Globus pallidus (tissue), 1 donor: ENCODE measurements around the gene RBFOX2.
A peak's percentile ranks its signal among the peaks of the same experiment; 100 is the strongest.
"Not testable (repeated sequence)": the region's sequence is repeated elsewhere in the genome, so short reads cannot be mapped to it uniquely, and the experiment has no call there.

ENCODE experiments used
- DNase-seq: peaks from one replicate; pipeline ENCODE4 v3.0.0-alpha.2; 2015; ENCODE audit warnings: low spot score

The RBFOX2 gene

GRCh38 chr22:35777335-35777975, 251.2 kb downstream of the RBFOX2 start:
- no peak for DNase-seq

GRCh38 chr22:35775339-35775738, 253.3 kb downstream of the RBFOX2 start:
- no peak for DNase-seq

GRCh38 chr22:35769974-35770373, 258.6 kb downstream of the RBFOX2 start:
- DNase-seq: no peak

- DNase-seq: peak; percentile 16
Observed at GRCh38 chr22:35766654-35767580, 261.7 kb downstream of the RBFOX2 start.

- peak; percentile 25 for DNase-seq
Observed at GRCh38 chr22:35761037-35761436, 267.6 kb downstream of the RBFOX2 start.

GRCh38 chr22:35758394-35758793, 270.2 kb downstream of the RBFOX2 start:
- no peak for DNase-seq

DNA sequence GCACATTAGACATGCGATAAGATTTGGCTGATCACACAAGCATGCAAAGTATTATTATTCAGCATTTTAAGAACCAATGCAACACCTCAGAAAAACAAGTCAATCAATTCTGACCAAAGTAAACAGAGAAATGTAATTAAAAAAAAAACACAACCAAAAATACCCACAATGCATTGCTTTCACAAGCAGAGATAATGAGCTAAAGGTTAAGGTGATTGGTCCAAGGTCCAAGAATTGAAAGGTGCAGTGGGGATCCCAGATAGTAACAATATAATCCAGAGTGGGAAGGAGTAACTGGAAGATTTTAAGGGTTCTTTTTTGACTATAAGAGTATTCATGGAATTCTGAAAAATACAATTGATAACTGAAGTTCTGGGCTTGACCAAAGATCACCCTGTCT, 271.9 kb downstream of the RBFOX2 start:
- no peak for DNase-seq

DNA sequence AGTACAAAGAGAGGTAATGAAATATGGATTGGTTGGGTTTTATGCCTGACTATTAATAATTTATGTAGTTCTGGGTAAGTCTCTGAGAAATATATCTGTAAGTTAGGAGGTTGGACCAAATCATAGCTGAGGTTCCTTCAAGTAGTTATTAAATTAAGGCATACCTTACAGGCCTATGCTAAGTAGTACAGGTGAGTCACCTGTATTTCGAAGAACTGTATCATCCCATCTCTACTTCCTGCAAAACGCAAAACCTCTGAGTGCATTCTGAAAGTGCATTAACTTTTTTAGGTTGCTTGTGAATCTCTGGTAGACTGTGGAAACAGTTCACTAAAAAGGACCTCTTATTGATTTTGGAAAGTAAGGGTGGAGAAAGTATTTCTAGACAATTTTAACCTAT, 273.9 kb downstream of the RBFOX2 start:
- DNase-seq: no peak

GRCh38 chr22:35752863-35753189, 275.8 kb downstream of the RBFOX2 start:
- DNase-seq: no peak

DNA sequence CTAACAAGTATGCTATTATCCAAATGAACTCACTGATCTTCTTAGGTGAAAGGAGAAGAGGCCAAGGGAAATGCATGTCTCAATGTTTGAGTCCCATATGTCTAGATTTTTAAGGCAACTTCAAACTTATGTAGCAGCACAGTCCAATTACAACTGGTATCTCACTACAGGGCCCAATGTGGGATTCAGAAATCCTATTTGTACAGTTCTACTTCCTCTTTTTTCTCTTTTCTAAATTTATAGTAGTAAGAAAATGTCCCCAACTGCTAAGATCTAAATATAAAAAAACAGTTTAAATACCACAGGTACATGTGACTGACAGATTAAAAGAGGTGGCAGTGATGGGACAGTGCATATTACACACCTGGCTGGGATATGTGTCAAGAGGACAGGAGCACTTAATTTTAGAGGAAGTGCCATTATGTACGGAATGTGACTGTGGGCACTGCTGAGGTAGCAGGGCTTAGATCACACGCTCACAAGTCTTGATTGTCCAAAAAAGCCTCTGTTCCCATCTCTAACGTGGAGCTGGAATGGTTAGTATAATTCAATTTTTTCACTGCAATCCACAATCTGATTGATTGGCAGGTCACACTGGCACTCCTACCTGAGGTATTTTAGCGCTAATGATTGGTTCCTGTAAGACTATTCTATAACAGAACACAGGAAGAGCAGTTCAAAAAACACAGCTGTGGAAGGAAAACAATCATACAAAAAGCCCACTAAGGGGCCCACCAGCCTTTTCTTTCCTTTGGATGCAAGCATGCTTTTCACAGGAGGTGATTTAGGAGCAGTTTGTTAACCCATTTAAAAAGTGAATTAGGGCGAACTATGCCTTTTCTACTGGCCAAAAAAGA, 276.4 kb downstream of the RBFOX2 start:
- no peak for DNase-seq

GRCh38 chr22:35749808-35750207, 278.8 kb downstream of the RBFOX2 start:
- DNase-seq: no peak

- DNase-seq: no peak
Observed at GRCh38 chr22:35746946-35747703, 281.5 kb downstream of the RBFOX2 start.

DNA sequence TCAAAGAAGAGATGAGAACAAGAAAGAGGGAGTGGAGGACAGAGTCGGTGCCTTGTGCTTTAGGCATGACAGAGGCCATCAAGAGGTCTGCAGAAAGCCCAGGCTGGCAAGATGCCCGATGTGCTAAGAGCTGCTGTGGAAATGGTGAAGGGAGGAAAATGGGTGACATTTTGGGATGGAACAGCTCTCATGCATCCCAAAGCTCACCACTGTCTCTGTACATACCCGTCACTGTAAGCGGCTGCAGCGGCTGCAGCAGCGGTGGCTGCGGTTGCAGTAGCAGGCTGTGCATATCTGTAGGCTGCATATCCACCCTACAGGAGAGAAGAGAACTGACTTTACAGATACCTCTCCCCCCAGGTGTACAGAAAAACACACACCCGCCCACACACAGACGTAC, 282.4 kb downstream of the RBFOX2 start:
- no peak for DNase-seq

DNA sequence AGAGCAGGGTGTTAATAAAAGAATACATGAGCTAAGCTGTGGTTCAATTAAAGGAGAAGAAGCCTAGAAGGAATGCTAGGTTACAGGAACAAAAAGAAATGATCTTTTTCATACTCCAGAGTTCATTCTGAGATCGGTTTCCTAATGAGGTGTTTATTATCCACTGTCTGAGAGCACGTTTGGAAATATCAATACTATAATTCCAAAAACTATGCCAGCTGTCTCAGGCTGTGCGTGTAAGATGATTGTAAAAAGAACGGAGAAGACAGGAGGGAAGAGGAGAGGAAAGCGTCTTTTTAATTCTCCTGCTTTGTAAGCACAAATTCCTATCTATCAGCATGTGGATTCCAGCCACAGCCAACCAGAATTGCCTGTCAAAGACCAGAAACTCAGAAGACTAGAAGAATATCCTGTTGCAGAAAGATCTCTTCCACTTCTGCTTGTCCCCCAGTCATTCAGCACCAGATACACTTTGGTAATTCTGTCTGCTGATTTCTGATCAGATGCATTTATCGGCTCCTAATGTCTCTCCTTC, 285.2 kb downstream of the RBFOX2 start:
- DNase-seq: no peak

DNA sequence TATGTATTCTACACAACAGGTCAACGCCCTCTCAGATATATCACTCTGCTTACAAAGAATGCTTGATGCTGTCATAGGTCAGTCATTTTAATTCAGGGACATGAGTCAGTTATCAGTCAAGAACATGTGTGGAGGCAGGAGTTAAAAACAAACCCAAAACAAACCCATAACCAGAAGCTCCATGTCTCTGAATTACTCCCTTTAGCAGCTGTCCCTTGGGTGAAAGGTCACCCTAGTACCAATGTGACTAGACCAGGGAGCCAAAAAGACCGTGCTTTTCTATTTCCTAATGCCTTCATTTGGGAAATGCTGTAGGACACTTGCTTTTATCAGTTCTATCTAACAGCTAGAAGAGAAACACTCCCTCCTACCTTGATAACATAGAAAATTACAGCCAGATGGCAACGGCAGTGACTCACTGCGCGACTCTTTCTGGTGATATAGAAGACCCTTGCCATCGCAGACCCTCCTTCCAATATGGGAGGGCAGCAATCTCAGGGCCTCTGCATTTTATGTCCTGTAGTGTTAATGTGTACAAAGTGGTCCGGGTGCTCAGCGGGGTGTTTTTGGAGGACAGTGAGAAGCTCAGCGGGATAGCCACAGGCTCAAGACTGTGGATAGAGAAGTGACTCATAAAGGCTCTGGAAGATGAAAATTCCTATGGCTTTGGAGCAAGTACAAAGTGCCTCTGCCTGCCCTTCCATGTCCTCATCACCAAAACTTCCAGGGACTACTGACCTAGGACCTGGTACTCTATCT, 286.1 kb downstream of the RBFOX2 start:
- DNase-seq: no peak

DNA sequence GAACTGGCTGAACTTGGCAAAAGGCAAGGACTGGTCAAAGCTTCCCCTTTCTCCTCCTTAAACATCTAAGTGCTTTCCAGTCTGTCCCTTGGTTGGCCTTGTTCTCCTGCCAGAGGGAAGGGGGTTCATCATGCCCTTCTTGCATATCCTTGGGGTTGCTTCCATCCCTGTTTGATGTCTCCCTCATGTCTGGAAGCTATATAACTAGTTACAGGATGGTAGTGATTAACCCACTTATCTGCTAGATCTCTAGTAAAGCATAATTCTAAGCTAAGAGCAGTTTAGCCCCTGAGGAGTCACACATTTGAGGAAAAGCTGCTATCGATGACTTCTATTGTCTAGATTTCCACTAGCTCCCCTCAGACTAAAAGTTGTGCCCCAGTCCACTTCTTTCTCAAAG, 288.0 kb downstream of the RBFOX2 start:
- no peak for DNase-seq

DNA sequence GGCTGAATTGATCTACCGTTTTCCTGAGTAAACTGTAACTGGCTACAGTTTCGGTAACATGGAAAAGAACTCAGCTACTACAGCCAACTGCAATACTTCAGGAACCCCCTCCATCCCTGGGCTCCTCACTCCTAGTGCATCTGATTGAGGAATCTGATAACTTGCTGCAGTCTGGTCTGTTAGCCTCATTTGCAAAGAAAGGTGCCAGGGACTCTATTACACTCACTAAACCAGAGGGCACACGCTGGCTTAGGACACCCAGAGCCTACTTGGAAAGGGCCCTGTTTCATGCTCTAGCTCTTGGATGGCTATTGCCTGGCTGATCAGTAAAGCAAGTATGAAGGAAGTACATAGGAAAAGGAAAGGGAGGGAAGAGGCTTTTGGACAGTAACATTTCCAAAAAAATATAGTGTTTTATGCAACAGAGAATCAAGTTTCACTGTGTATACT, 288.7 kb downstream of the RBFOX2 start:
- DNase-seq: no peak

DNA sequence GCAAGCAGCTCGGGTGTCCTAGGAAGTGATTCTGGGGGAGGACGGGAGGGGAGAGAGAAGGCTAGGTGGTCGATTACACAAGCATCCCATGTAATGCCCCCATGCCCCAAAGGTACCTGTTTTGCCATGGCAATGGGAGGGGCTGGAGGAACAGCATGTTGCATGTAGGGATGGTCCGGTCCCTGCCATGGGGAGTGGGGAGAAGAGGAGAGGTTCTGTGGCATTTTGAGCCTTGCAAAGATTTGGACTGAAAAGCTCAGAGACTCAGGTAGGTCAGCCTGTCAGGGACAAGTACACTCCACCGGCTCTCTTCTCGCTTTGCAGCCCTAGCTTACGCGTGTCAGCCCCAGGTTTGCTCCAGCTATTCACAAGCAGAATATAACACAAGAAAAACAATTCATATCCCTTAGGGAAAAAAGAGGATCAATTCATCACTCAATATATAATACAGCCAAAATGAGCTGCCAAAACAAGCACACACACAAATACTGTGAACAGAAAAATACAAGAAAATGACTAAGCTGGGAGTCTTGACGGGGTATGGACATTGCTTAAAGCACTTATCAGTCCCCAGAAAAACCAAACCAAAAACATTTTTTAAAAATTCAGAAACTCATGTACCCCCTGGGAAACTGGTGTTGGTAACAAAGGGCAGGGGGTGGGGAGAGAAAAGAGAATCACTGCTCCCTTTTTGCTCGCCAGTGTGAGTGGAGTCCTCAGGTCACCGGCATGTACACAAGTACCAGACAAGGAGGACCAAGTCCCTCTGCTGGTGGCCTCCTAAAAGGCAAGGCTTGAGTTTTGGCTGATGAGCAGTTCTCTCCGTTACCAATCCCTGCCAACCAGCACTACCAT, 289.3 kb downstream of the RBFOX2 start:
- DNase-seq: no peak

DNA sequence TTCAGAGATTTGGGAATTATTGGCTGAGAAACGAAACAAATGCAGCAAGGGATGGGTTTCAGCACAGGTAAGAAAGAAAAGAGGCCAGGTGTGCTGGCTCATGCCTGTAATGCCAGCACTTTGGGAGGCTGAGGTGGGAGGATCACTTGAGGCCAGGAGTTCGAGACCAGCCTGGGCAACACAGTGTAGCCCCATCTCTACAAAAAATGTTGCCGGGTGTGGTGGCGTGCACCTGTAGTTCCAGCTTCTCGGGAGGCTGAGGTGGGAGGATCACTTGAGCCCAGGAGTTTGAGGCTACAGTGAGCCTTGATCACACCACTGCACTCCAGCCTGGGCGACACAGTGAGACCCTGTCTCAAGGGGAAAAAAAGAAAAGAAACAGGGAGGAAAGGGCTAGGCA, 290.7 kb downstream of the RBFOX2 start:
- not testable (repeated sequence) for DNase-seq

GRCh38 chr22:35736701-35737100, 291.9 kb downstream of the RBFOX2 start:
- DNase-seq: no peak
